Uterus (tissue), 4 donors: ENCODE results near the gene PAH. TPM values are rescaled to one million over a fixed set of nuclear protein-coding genes. Genes with fewer than 3 reads are reported as not detected.

ENCODE experiments used
- DNase-seq, 2 donors: peaks; one replicate each; pipeline ENCODE4 v3.0.0-alpha.2; 2019 to 2020
- H3K27ac ChIP-seq, 2 donors: fragments of 200-600 bp; sonication (generic); 1 replicate in 1 of 2; 2 replicates in 1 of 2; pipeline ENCODE4 v1.5.1; 2016 to 2018
- H3K27me3 ChIP-seq, 2 donors: fragments of 200-600 bp; sonication (generic); one replicate each; pipeline ENCODE4 v1.5.1; 2018 to 2019; ENCODE audit warnings: control low read depth in 1 of 2
- H3K36me3 ChIP-seq, 2 donors: fragments of 200-600 bp; sonication (generic); one replicate each; pipeline ENCODE4 v1.5.1; 2019; ENCODE audit warnings: control low read depth in 1 of 2
- H3K4me1 ChIP-seq, 2 donors: fragments of 200-600 bp; sonication (generic); one replicate each; pipeline ENCODE4 v1.5.1; 2018 to 2019; ENCODE audit warnings: control low read depth in 1 of 2
- H3K4me3 ChIP-seq, 2 donors: fragments of 200-600 bp; sonication (generic); 1 replicate in 1 of 2; 2 replicates in 1 of 2; pipeline ENCODE4 v1.5.1; 2018 to 2019; ENCODE audit warnings: mild to moderate bottlenecking in 1 of 2
- H3K9me3 ChIP-seq, 2 donors: fragments of 200-600 bp; sonication (generic); one replicate each; pipeline ENCODE4 v1.5.1; 2019; ENCODE audit warnings: control low read depth in 1 of 2
- CTCF ChIP-seq, 4 experiments: fragments of 200-600 bp in 2 of 4; fragments of 450-650 bp in 2 of 4; sonication (generic) in 2 of 4; IDR thresholded peaks; one replicate each; pipeline ENCODE4 v1.5.1; 2016 to 2019; ENCODE audit warnings: antibody characterized with exemption in 4 of 4, mild to moderate bottlenecking in 2 of 4, moderate library complexity in 1 of 4
- POLR2A ChIP-seq, 2 donors: fragments of 450-650 bp; IDR thresholded peaks; one replicate each; pipeline ENCODE4 v1.6.1; 2016; ENCODE audit warnings: antibody characterized with exemption in 2 of 2, mild to moderate bottlenecking in 1 of 2, moderate library complexity in 1 of 2
- intact Hi-C: fragments of 100-400 bp; cut with DNase I; formaldehyde crosslinking; loops from one replicate; pipeline ENCODE4 v1.15.1; 2023; ENCODE audit warnings: low total_unique reads
- total RNA-seq, 4 donors: library from RNA; depleted of rRNA in 3 of 4; stranded (reverse); fragments of >200 nt in 3 of 4; gene quantifications; one replicate each; pipeline versions ENCODE4 v1.1.0 to v1.2.4, GENCODE V29; 2014 to 2023
- donor health status: DM: yes; HTN: yes; CAD: no.

PAH gene
- total RNA-seq, 4 donors from 2014 or later: 0.18 TPM; not detected in 3

GRCh38 chr12:102959391-102959790 is 42.3 kb upstream of the PAH start:
- intact Hi-C loops: no loop called here
- TF ChIP-seq POLR2A (IDR thresholded peaks at IDR 0.05) (no peak), CTCF (IDR thresholded peaks at IDR 0.05) (no peak)
- Histone ChIP-seq H3K36me3 (no peaks in the 10 kb centered on the region), H3K4me3 (no peak overlapping the region), H3K27ac (no peak overlapping the region), H3K27me3 (peaks cover 4 to 63% of the 10 kb centered on the region in 2 donors), H3K4me1 (peaks cover 0 to 20% of the 10 kb centered on the region in 2 donors), H3K9me3 (no peaks in the 10 kb centered on the region)
- no peak for DNase-seq

- Histone ChIP-seq H3K4me1 (peaks cover 0 to 20% of the 10 kb centered on the region in 2 donors), H3K27me3 (peaks cover 4 to 57% of the 10 kb centered on the region in 2 donors), H3K9me3 (no peaks in the 10 kb centered on the region), H3K27ac (no peak overlapping the region), H3K4me3 (no peak overlapping the region), H3K36me3 (no peaks in the 10 kb centered on the region)
- DNase-seq: no peak
- intact Hi-C loops: no loop called here
- TF ChIP-seq POLR2A (IDR thresholded peaks at IDR 0.05) (no peak), CTCF (IDR thresholded peaks at IDR 0.05) (no peak)
Measured at GRCh38 chr12:102958830-102959176, 41.8 kb upstream of the PAH start.

- no peak for DNase-seq
- H3K27me3 ChIP-seq: peaks cover 4 to 56% of the 10 kb centered on the region in 2 donors
- no peaks in the 10 kb centered on the region for H3K36me3 ChIP-seq
- no peak for TF ChIP-seq POLR2A (IDR thresholded peaks at IDR 0.05)
- intact Hi-C loops: no loop called here
- H3K27ac ChIP-seq: no peak overlapping the region
- H3K4me1 ChIP-seq: peaks cover 0 to 20% of the 10 kb centered on the region in 2 donors
- no peaks in the 10 kb centered on the region for H3K9me3 ChIP-seq
- peak overlapping the region; percentile 7 to 27 for H3K4me3 ChIP-seq
Measured at GRCh38 chr12:102958073-102958829, 41.2 kb upstream of the PAH start.

GRCh38 chr12:102957339-102958050 is 40.5 kb upstream of the PAH start, which contains the start of gene ASCL1:
Gene ASCL1 (plus strand): TSS chr12:102957674. CDS start chr12:102958245, 571 bp downstream.
- DNase-seq: no peak
- intact Hi-C loops: no loop called here
- H3K9me3 ChIP-seq: no peaks in the 10 kb centered on the region
- no peak for TF ChIP-seq POLR2A (IDR thresholded peaks at IDR 0.05)
- H3K4me3 ChIP-seq: peak within 1 kb of the TSS; percentile 7 to 27
- peaks cover 0 to 20% of the 10 kb centered on the region in 2 donors for H3K4me1 ChIP-seq
- peaks cover 0 to 56% of the 10 kb centered on the region in 2 donors for H3K27me3 ChIP-seq
- no peaks in the 10 kb centered on the region for H3K36me3 ChIP-seq
- H3K27ac ChIP-seq: no peak within 1 kb of the TSS

- Histone ChIP-seq H3K27ac (no peak overlapping the region), H3K36me3 (no peaks in the 10 kb centered on the region), H3K27me3 (peaks cover 0 to 55% of the 10 kb centered on the region in 2 donors), H3K4me3 (no peak overlapping the region), H3K9me3 (no peaks in the 10 kb centered on the region), H3K4me1 (peaks cover 0 to 20% of the 10 kb centered on the region in 2 donors)
- DNase-seq: no peak
- intact Hi-C loops: no loop called here
- TF ChIP-seq CTCF (IDR thresholded peaks at IDR 0.05) (no peak), POLR2A (IDR thresholded peaks at IDR 0.05) (no peak)
Measured at GRCh38 chr12:102956738-102957327, 39.8 kb upstream of the PAH start.
